Psoas muscle (tissue), 8 donors: ENCODE results near the gene DISP2. TPM values are rescaled to one million over a fixed set of nuclear protein-coding genes. Genes with fewer than 3 reads are reported as not detected.

Experiments
- ATAC-seq, 4 donors: fragments of 200-7000 bp; cut with Tn5 transposase; one replicate each; pipeline ENCODE4 v1.9.1; 2020; ENCODE audit warnings: moderate library complexity in 3 of 4, mild to moderate bottlenecking in 2 of 4
- DNase-seq, 2 donors: peaks; one replicate each; pipeline ENCODE4 v3.0.0-alpha.2; 2020
- H3K27ac ChIP-seq: fragments of 200-600 bp; one replicate; pipeline ENCODE4 v1.8.0; 2022
- H3K27me3 ChIP-seq, 3 donors: fragments of 200-600 bp in 1 of 3; one replicate each; pipeline versions ENCODE4 v1.6.1 to v1.8.0; 2013 to 2022; ENCODE audit warnings: low read length in 2 of 3, mild to moderate bottlenecking in 2 of 3, moderate library complexity in 1 of 3; ENCODE audit not compliant: insufficient read depth in 3 of 3
- H3K36me3 ChIP-seq, 2 donors: fragments of 200-600 bp in 1 of 2; one replicate each; pipeline versions ENCODE4 v1.6.1 to v1.8.0; 2013 to 2022; ENCODE audit warnings: low read depth in 1 of 2, mild to moderate bottlenecking in 1 of 2, moderate library complexity in 1 of 2; ENCODE audit not compliant: insufficient read depth in 1 of 2
- H3K4me1 ChIP-seq: fragments of 200-600 bp; one replicate; pipeline ENCODE4 v1.8.0; 2022
- H3K4me3 ChIP-seq: fragments of 200-600 bp; one replicate; pipeline ENCODE4 v1.8.0; 2022; ENCODE audit warnings: mild to moderate bottlenecking
- H3K9me3 ChIP-seq: fragments of 200-600 bp; one replicate; pipeline ENCODE4 v1.8.0; 2022
- CTCF ChIP-seq: fragments of 200-600 bp; IDR thresholded peaks from one replicate; pipeline ENCODE4 v1.8.0; 2022; ENCODE audit warnings: antibody characterized with exemption
- WGBS, 3 donors: extraction: QIAGEN DNeasy Blood & Tissue Kit; methylation state at CpG; one replicate each; pipeline versions ENCODE4 v1.1.6 to v1.1.7; 2013; 5-methylcytosine and 5-hydroxymethylcytosine counted together
- intact Hi-C, 2 donors: fragments of 100-400 bp; cut with DNase I; formaldehyde crosslinking; loops; one replicate each; pipeline versions ENCODE4 v1.11.0 to v1.14.2; 2022
- polyA plus RNA-seq, 3 donors: library from polyadenylated mRNA; stranded (reverse); fragments of 200-250 nt; gene quantifications; one replicate each; pipeline ENCODE4 v1.2.3, GENCODE V29; 2013
- total RNA-seq, 4 donors: library from RNA; stranded (reverse); fragmentation: NEBNext Ultra II Directional in 2 of 4; extraction: Animal tissue kit (Norgen Biotek cat#: 25700) in 2 of 4; gene quantifications; one replicate each; pipeline versions ENCODE4 v1.2.1 to v1.2.4, GENCODE V29; 2021 to 2023
- donor health status: healthy with polysubstance abuse.
- donor health status: DM: no; HTN: no; CAD: no; lungs with moderate emphysema.
- donor health status: Bipolar disorder and iron deficiency.
- donor health status: healthy.
- donor health status: DM: yes; HTN: yes; CAD: no.
- donor health status: DM: no; HTN: no; CAD: no.
- donor health status: DM: no; HTN: no; CAD: no.
- donor health status: DM: yes; HTN: yes; CAD: no.

DISP2 gene
- total and polyA plus RNA-seq, 7 donors, result 0.05 to 2.4 (median 0.62) TPM

- H3K36me3 ChIP-seq, result peaks cover 0 to 13% of the 10 kb centered on the region in 2 donors
- WGBS, 3 donors, result 0 to 1% (median 1%) methylated on average over 41 to 103 of the region's 103 CpGs
- TF ChIP-seq CTCF, result peak; percentile 68
These were observed 34.6 kb upstream of the DISP2 start, which contains the start of gene INAFM2 for GRCh38 chr15:40323239-40323952. Gene INAFM2, plus strand, starts transcription at chr15:40323692. Its CDS starts 364 bp downstream, at chr15:40324056.

GRCh38 chr15:40323953-40324937 is 33.8 kb upstream of the DISP2 start:
- Histone ChIP-seq H3K9me3 (no peaks in the 10 kb centered on the region), H3K27ac (peak overlapping the region; percentile 86), H3K36me3 (peaks cover 0 to 17% of the 10 kb centered on the region in 2 donors), H3K27me3 (no peaks in the 10 kb centered on the region), H3K4me1 (peaks cover 32% of the 10 kb centered on the region), H3K4me3 (peak overlapping the region; percentile 86)
- intact Hi-C loops, result loop anchor here (1.0 to 5.0 kb wide), 2 partner anchors 43 to 98 kb away; no protein-coding TSS in a partner anchor
- ATAC-seq (no peak), DNase-seq (peak in 1 of 2 donors; percentile 72)
- 1 to 2% (median 1%) methylated on average over 64 to 101 of the region's 101 CpGs for WGBS, 3 donors
- TF ChIP-seq CTCF, result no peak

More at GRCh38 chr15:40323239-40323952, 34.6 kb upstream of the DISP2 start, which contains the start of gene INAFM2:
- Histone ChIP-seq H3K4me1 (peaks cover 27% of the 10 kb centered on the region), H3K27ac (peak within 1 kb of the TSS; percentile 86), H3K4me3 (peak within 1 kb of the TSS; percentile 86), H3K27me3 (no peaks in the 10 kb centered on the region), H3K9me3 (no peaks in the 10 kb centered on the region)
- DNase-seq (peak; percentile 92 to 96), ATAC-seq (peak; percentile 89 to 94 (median 92))
- intact Hi-C loops, result loop anchor here (1.0 to 5.0 kb wide), 2 partner anchors 44 to 99 kb away; no protein-coding TSS in a partner anchor

DNA sequence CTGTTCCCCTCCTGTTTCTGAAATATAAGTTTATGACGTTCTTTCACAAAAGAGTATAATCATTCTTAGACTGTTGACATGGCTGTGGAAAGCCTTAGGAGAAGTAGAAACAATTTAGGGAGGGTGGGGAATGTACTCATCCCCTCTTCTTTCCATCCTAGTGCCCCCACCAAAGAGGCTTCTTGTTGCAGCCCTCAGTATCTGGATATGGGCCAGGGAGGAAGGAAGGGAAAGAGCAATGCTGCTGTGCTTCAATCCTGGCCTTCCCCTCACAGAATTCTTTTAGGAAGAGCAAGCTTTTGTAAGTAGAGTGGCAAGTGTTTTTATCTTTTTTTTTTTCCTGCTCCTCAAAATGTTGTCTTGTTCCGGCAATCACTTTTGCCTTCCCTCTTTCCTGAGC is 32.8 kb upstream of the DISP2 start:
- Histone ChIP-seq H3K9me3 (no peaks in the 10 kb centered on the region), H3K36me3 (peaks cover 0 to 17% of the 10 kb centered on the region in 2 donors), H3K4me1 (peaks cover 34% of the 10 kb centered on the region), H3K4me3 (peak overlapping the region; percentile 86), H3K27me3 (no peaks in the 10 kb centered on the region), H3K27ac (peak overlapping the region; percentile 86)
- 54 to 82% (median 59%) methylated on average over 2 of the region's 2 CpGs for WGBS, 3 donors
- intact Hi-C loops, result no loop called here
- no peak for TF ChIP-seq CTCF
- DNase-seq (no peak), ATAC-seq (no peak)

DNA sequence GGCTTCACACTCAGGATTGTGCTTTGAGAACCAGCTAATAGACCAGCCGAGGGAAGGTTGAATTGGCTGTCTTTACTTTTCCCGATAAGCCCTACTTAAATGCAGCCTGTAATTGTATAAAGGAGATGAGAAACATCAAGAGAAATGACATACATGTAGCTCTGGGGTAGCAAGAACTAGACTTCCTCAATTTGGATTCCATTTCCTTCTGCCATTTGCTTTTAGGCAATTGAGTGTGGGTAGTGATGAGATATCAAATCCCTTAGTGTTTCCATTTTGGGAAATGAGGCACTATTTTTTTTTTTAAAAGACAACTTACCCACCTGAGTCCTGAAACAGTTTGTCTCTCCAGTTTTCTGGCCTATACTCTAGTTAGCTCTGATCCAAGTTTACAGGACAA is 32.3 kb upstream of the DISP2 start:
- no peaks in the 10 kb centered on the region for H3K9me3 ChIP-seq
- 83 to 89% (median 87%) methylated on average over 2 of the region's 2 CpGs for WGBS, 3 donors
- intact Hi-C loops, result no loop called here
- ATAC-seq (no peak), DNase-seq (no peak)
- H3K4me1 ChIP-seq, result peaks cover 39% of the 10 kb centered on the region
- H3K27me3 ChIP-seq, result no peaks in the 10 kb centered on the region
- peak overlapping the region; percentile 86 for H3K4me3 ChIP-seq
- TF ChIP-seq CTCF, result no peak
- peak overlapping the region; percentile 86 for H3K27ac ChIP-seq
- peaks cover 0 to 17% of the 10 kb centered on the region in 2 donors for H3K36me3 ChIP-seq
